Nephron (organoid): ENCODE results near the gene EXOSC7.

Source experiments
- H3K27ac Mint-ChIP-seq, 3 experiments: 2 replicates each; pipeline ENCODE4 v1.8.0; 2020; ENCODE audit warnings: mixed read lengths in 3 of 3, mild to moderate bottlenecking in 2 of 3, moderate library complexity in 1 of 3
- H3K27me3 Mint-ChIP-seq: 2 replicates; pipeline ENCODE4 v1.8.0; 2021; ENCODE audit warnings: low read depth, mild to moderate bottlenecking, moderate library complexity, mixed read lengths
- H3K36me3 Mint-ChIP-seq: 2 replicates; pipeline ENCODE4 v1.8.0; 2020; ENCODE audit warnings: low read depth, mixed read lengths
- H3K4me1 Mint-ChIP-seq: 2 replicates; pipeline ENCODE4 v1.8.0; 2020; ENCODE audit warnings: mixed read lengths
- H3K4me3 Mint-ChIP-seq, 3 experiments: 2 replicates each; pipeline ENCODE4 v1.8.0; 2020; ENCODE audit warnings: mild to moderate bottlenecking in 3 of 3, mixed read lengths in 3 of 3, moderate library complexity in 2 of 3
- H3K9me3 Mint-ChIP-seq: 2 replicates; pipeline ENCODE4 v1.8.0; 2020; ENCODE audit warnings: mixed read lengths
- TF ChIP-seq, protein P1 (sequence below), 3 experiments: fragments of 200-600 bp; sonication (generic); IDR thresholded peaks; one replicate each; pipeline ENCODE4 v1.5.0; 2021; ENCODE audit warnings: antibody characterized with exemption in 3 of 3; ENCODE audit not compliant: unreplicated experiment in 3 of 3

Gene EXOSC7

DNA sequence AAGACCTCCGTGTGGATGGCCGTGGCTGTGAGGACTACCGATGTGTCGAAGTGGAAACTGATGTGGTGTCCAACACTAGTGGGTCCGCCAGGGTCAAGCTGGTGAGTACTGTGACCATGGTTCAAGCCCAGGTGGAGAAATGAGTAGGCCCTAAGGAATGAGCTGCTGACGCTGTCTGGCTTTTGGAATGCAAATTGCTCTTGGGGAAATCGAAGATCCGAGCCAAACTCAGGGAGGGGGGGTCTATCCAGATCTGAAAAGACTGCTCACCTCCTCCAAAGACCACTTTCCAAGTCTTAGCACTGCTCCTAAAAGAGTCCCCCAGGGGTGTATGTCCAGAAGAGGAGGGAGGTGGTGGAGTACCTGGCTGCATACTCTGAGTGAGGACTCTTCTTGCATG lies 13.1 kb downstream of the EXOSC7 start:
- peaks cover 41% of the 10 kb centered on the region for H3K36me3 Mint-ChIP-seq
- TF ChIP-seq, protein P1, sequence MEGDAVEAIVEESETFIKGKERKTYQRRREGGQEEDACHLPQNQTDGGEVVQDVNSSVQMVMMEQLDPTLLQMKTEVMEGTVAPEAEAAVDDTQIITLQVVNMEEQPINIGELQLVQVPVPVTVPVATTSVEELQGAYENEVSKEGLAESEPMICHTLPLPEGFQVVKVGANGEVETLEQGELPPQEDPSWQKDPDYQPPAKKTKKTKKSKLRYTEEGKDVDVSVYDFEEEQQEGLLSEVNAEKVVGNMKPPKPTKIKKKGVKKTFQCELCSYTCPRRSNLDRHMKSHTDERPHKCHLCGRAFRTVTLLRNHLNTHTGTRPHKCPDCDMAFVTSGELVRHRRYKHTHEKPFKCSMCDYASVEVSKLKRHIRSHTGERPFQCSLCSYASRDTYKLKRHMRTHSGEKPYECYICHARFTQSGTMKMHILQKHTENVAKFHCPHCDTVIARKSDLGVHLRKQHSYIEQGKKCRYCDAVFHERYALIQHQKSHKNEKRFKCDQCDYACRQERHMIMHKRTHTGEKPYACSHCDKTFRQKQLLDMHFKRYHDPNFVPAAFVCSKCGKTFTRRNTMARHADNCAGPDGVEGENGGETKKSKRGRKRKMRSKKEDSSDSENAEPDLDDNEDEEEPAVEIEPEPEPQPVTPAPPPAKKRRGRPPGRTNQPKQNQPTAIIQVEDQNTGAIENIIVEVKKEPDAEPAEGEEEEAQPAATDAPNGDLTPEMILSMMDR (IDR thresholded peaks at IDR 0.05; ENCODE audit: unreplicated experiment in 3 of 3) = no peak
- no peak overlapping the region for H3K27ac Mint-ChIP-seq
- H3K27me3 Mint-ChIP-seq = no peaks in the 10 kb centered on the region
- H3K4me3 Mint-ChIP-seq = no peak overlapping the region
- peaks cover 17% of the 10 kb centered on the region for H3K4me1 Mint-ChIP-seq
- H3K9me3 Mint-ChIP-seq = no peaks in the 10 kb centered on the region

DNA sequence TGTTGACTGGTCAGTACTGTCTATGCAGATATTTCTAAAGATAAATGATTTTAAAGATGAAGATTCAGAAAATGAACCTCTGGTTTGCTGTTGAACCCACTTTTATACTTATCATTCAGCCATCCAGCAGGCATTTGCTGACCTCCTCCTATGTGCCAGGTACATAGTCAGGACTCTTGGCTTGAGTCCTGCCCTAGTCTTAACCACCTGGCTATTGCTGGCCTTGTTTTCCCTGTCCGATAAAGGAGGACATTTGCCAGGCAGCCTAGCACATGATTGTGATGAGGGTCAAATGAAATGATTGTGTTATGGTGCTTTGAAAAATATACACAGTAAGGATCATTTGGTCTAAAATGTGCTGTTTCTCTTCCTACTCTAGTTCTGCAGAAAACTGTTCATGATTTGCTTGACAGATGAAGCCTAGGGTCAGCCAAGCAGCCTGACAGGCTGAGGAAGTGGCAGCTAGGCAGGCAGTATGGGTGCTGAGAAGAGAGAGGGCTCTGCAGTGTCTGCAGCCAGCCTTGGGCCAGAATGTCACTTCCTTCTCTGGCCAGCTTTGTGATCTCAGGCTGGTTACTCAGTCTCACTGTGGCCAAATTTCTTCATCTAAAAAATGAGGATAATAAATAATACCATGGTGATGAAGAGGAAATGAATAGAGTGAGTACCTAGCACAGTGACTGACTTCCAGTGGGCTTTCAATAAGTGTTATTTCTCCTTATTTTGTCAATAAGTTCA lies 13.8 kb downstream of the EXOSC7 start:
- no peak overlapping the region for H3K4me3 Mint-ChIP-seq
- H3K9me3 Mint-ChIP-seq = no peaks in the 10 kb centered on the region
- H3K36me3 Mint-ChIP-seq = peaks cover 44% of the 10 kb centered on the region
- no peak overlapping the region for H3K27ac Mint-ChIP-seq
- H3K27me3 Mint-ChIP-seq = no peaks in the 10 kb centered on the region
- peaks cover 23% of the 10 kb centered on the region for H3K4me1 Mint-ChIP-seq
- TF ChIP-seq, protein P1 (IDR thresholded peaks at IDR 0.05; ENCODE audit: unreplicated experiment in 3 of 3) = no peak

DNA sequence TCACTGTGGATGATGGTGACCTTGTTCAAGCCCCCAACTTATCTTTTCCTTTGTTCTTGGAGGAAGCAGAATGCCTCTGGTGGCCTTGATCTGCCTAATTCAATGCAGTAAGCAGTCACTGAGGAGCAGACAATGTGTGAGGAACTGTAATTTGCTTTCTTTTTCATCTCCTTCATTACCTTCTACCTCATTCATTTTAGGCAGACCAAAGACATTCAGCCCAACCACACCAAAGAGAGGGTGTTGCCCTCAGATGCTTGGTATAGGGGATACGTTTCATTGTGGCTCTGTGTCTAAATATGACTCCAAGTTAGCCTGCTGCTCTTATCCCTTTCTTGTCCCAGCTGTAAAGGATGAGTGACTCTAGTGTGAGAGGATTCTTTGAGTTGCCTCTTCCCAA lies 15.3 kb downstream of the EXOSC7 start:
- H3K36me3 Mint-ChIP-seq = peaks cover 36% of the 10 kb centered on the region
- no peak overlapping the region for H3K27ac Mint-ChIP-seq
- H3K9me3 Mint-ChIP-seq = no peaks in the 10 kb centered on the region
- H3K4me3 Mint-ChIP-seq = no peak overlapping the region
- peaks cover 38% of the 10 kb centered on the region for H3K4me1 Mint-ChIP-seq
- no peaks in the 10 kb centered on the region for H3K27me3 Mint-ChIP-seq
- TF ChIP-seq, protein P1 (IDR thresholded peaks at IDR 0.05; ENCODE audit: unreplicated experiment in 3 of 3) = no peak

DNA sequence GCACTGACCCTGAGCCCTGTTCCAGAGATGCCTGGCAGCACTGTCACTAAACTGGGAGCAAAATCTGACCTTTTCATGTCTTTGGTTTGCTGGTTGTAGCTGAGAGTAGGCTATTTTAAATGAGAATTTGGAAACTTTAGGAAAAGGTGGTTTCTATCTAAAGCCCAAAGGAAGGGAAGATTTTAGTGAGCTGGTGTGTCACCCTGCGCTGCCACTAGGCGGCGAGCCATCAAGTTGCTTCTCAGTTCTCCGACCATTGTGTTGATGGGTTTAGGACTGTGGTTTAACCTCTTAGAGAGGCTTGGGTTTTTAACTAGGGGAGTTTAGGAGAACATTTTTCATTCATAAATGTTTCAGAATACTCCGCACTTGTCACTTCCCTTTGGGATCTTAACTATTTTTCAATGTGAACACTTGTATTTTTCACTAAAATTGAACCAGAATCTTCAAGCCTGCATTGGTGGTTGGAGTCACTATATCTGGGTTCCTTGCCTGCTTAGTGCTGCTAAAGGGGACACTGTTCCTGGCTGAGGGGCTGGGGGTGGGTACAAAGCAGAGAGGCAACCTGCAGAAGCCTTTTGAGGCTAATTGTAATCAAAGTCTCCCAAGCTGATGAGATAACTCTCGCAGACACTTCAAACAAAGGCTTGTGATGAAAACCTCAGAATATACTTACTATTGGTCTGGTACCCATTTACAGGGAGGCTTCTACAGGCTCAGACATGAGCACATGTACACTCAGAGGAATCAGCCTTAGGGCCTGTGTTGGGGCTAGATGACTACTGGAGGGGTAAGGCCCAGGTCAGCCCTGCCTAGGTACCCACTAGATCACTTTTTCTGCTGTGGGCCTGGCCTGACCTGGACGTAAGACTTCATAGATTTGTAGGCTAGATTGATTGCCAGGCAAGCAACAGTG lies 16.8 kb downstream of the EXOSC7 start:
- no peak overlapping the region for H3K4me3 Mint-ChIP-seq
- peak overlapping the region; percentile 87 to 97 (median 94) for H3K27ac Mint-ChIP-seq
- peaks cover 44% of the 10 kb centered on the region for H3K4me1 Mint-ChIP-seq
- TF ChIP-seq, protein P1 (IDR thresholded peaks at IDR 0.05; ENCODE audit: unreplicated experiment in 3 of 3) = peak; percentile 61 to 66 (median 65)
- peaks cover 44% of the 10 kb centered on the region for H3K36me3 Mint-ChIP-seq
- no peaks in the 10 kb centered on the region for H3K27me3 Mint-ChIP-seq
- no peaks in the 10 kb centered on the region for H3K9me3 Mint-ChIP-seq

DNA sequence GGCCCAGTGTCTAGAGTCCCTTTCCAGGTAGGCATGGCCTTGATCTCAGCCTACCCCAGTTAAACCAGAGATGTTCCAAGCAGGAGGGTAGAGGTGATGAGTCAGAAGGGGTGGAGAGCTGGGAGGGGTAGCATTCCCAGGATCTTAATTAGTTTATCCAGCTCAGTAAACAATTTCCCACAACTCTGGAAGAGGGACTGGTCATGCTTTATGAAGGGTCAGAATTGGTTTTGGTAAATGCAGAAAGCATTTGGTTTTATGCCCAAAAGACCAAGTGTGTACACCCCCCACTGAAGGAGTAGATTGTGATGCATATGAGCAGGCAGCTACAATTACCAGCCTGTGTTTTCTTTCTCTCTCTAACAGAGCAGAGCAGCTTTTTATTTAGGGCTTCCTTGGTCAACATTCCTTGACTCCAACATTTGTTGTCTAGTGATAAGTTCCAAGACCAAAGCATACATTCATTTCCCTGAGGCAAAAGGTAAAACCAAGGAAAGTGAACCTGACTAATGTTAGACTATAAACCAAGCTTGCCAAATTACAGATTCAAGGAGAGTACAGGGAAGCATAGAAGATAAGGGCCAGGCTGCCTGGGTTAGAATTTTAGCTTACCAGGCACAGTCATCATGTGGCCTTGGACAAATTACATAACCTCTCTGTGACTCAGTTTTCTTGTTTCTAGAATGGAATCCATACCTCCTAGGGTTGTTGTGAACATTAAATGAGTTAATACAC lies 17.6 kb downstream of the EXOSC7 start:
- Mint-ChIP-seq H3K27me3 (no peaks in the 10 kb centered on the region), H3K36me3 (peaks cover 44% of the 10 kb centered on the region), H3K4me1 (peaks cover 41% of the 10 kb centered on the region), H3K4me3 (no peak overlapping the region), H3K9me3 (no peaks in the 10 kb centered on the region), H3K27ac (peak overlapping the region; percentile 87 to 97 (median 94))
- TF ChIP-seq, protein P1 (IDR thresholded peaks at IDR 0.05; ENCODE audit: unreplicated experiment in 3 of 3) = no peak
